ENCODE measurements around the gene PTPRU.

The PTPRU gene

GRCh38 chr1:29256394-29256793, 20.1 kb downstream of the PTPRU start (continued):
- TF ChIP-seq CSRNP3 (CRISPR knock-in tag; IDR thresholded peaks at IDR 0.05) (no peak), RARB (CRISPR knock-in tag; IDR thresholded peaks at IDR 0.05) (no peak), ZC3H10 (CRISPR knock-in tag; IDR thresholded peaks at IDR 0.05) (no peak)

GRCh38 chr1:29256979-29257804, 20.9 kb downstream of the PTPRU start:
- peak; percentile 16; the same call in 2 of the 3 replicates for ATAC-seq
- TF ChIP-seq ZFP3 (CRISPR knock-in tag; IDR thresholded peaks at IDR 0.05): no peak

- ATAC-seq: no peak
- TF ChIP-seq GLIS3 (CRISPR knock-in tag; IDR thresholded peaks at IDR 0.05): no peak
- TF ChIP-seq ESRRG (CRISPR knock-in tag; IDR thresholded peaks at IDR 0.05): no peak
- TF ChIP-seq ARNTL (CRISPR knock-in tag; IDR thresholded peaks at IDR 0.05; ENCODE audit: borderline replicate concordance, low read depth): no peak
- no peak for TF ChIP-seq ISL1 (CRISPR knock-in tag; IDR thresholded peaks at IDR 0.05)
- no peak for TF ChIP-seq BACH2 (CRISPR knock-in tag; IDR thresholded peaks at IDR 0.05; ENCODE audit: borderline replicate concordance)
- TF ChIP-seq TOX (CRISPR knock-in tag; IDR thresholded peaks at IDR 0.05; ENCODE audit: borderline replicate concordance): no peak
- no peak for TF ChIP-seq OSR1 (CRISPR knock-in tag; IDR thresholded peaks at IDR 0.05)
- no peak for TF ChIP-seq PPARA (CRISPR knock-in tag; IDR thresholded peaks at IDR 0.05; ENCODE audit: borderline replicate concordance)
- no peak for TF ChIP-seq SNAI2 (CRISPR knock-in tag; IDR thresholded peaks at IDR 0.05)
- no peak for TF ChIP-seq ZFP30 (CRISPR knock-in tag; IDR thresholded peaks at IDR 0.05)
- TF ChIP-seq ZNF70 (CRISPR knock-in tag; IDR thresholded peaks at IDR 0.05): no peak
- no peak for TF ChIP-seq ZC3H10 (CRISPR knock-in tag; IDR thresholded peaks at IDR 0.05)
- TF ChIP-seq PATZ1 (CRISPR knock-in tag; IDR thresholded peaks at IDR 0.05; ENCODE audit: borderline replicate concordance): no peak
- no peak for TF ChIP-seq CSRNP3 (CRISPR knock-in tag; IDR thresholded peaks at IDR 0.05)
- no peak for TF ChIP-seq CSDC2 (CRISPR knock-in tag; IDR thresholded peaks at IDR 0.05)
- TF ChIP-seq TSHZ2 (CRISPR knock-in tag; IDR thresholded peaks at IDR 0.05): no peak
- TF ChIP-seq RARB (CRISPR knock-in tag; IDR thresholded peaks at IDR 0.05): no peak
- TF ChIP-seq CREB5 (CRISPR knock-in tag; IDR thresholded peaks at IDR 0.05; ENCODE audit: low read depth): no peak
- TF ChIP-seq TCF4 (CRISPR knock-in tag; IDR thresholded peaks at IDR 0.05; ENCODE audit: borderline replicate concordance): no peak
- no peak for TF ChIP-seq POU6F1 (CRISPR knock-in tag; IDR thresholded peaks at IDR 0.05; ENCODE audit: borderline replicate concordance, low read depth)
These were observed 22.1 kb downstream of the PTPRU start for GRCh38 chr1:29258189-29258975.

All from SK-N-SH treated with all-trans-retinoic acid at 6 μM for 48 hours (cell line).